Choroid plexus epithelial cell (primary cell): ENCODE data around the gene MEF2A.

Experiments used
- DNase-seq: peaks from one replicate; pipeline ENCODE4 v3.0.0-alpha.2; 2010; ENCODE audit warnings: low read depth
- H3K4me3 ChIP-seq: 2 replicates; pipeline ENCODE4 v1.5.1; 2011; ENCODE audit warnings: low read depth, mild to moderate bottlenecking, control low read depth, low read length, moderate library complexity
- TF ChIP-seq, protein P1 (sequence below): conservative IDR thresholded peaks from 2 replicates; pipeline ENCODE4 v1.5.1; 2011; ENCODE audit warnings: low read depth, mild to moderate bottlenecking, control low read depth, inconsistent platforms, low read length, moderate library complexity

Gene MEF2A

DNA sequence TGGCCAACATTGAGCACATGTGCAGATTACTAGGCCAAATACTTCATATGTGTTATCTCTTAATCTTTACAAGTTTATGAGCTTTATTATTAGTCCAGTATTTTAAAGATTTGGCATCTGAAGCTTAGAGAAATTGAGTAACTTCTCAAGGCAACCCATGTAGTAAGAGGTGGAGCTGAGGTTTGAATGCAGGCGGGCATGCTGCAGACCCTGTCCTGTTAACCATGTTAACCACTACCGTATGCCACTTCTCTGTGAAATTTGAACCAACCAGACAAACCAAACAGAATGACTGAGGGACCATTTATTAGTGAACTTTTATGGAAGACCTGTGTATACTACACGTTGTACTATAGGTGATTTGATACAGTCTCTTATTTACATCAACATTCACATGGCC lies 49.7 kb downstream of the MEF2A start:
- H3K4me3 ChIP-seq, result no peak overlapping the region
- no peak for DNase-seq
- TF ChIP-seq, protein P1, sequence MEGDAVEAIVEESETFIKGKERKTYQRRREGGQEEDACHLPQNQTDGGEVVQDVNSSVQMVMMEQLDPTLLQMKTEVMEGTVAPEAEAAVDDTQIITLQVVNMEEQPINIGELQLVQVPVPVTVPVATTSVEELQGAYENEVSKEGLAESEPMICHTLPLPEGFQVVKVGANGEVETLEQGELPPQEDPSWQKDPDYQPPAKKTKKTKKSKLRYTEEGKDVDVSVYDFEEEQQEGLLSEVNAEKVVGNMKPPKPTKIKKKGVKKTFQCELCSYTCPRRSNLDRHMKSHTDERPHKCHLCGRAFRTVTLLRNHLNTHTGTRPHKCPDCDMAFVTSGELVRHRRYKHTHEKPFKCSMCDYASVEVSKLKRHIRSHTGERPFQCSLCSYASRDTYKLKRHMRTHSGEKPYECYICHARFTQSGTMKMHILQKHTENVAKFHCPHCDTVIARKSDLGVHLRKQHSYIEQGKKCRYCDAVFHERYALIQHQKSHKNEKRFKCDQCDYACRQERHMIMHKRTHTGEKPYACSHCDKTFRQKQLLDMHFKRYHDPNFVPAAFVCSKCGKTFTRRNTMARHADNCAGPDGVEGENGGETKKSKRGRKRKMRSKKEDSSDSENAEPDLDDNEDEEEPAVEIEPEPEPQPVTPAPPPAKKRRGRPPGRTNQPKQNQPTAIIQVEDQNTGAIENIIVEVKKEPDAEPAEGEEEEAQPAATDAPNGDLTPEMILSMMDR, result no peak

- no peak overlapping the region for H3K4me3 ChIP-seq
- no peak for DNase-seq
- TF ChIP-seq, protein P1, result no peak
Measured at GRCh38 chr15:99616129-99616528, 50.3 kb downstream of the MEF2A start.

GRCh38 chr15:99616773-99617342 lies 51.1 kb downstream of the MEF2A start:
- H3K4me3 ChIP-seq, result no peak overlapping the region
- TF ChIP-seq, protein P1, result no peak
- DNase-seq, result no peak

- TF ChIP-seq, protein P1, result no peak
- peak; percentile 18 for DNase-seq
- H3K4me3 ChIP-seq, result no peak overlapping the region
Measured at GRCh38 chr15:99618941-99619411, 53.2 kb downstream of the MEF2A start.

GRCh38 chr15:99619712-99620111 lies 53.9 kb downstream of the MEF2A start:
- peak; percentile 63 for DNase-seq
- no peak overlapping the region for H3K4me3 ChIP-seq
- TF ChIP-seq, protein P1, result no peak

DNA sequence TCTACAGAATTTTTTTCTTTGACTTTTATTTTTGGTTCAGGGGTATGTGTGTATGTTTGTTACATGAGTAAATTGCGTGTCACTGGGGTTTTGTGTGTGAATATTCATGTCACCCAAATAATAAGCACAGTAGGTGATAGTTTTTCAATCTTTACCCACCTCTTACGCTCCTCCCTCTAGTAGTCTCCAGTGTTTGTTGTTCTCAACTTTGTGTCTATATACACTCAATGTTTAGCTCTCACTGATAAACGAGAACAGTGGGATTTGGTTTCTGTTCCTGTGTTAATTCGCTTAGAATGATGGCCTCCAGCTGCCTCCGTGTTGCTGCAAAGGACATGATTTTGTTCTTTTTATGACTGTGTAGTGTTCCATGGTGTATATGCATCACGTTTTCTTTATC lies 54.4 kb downstream of the MEF2A start:
- TF ChIP-seq, protein P1, result no peak
- no peak overlapping the region for H3K4me3 ChIP-seq
- no peak for DNase-seq

DNA sequence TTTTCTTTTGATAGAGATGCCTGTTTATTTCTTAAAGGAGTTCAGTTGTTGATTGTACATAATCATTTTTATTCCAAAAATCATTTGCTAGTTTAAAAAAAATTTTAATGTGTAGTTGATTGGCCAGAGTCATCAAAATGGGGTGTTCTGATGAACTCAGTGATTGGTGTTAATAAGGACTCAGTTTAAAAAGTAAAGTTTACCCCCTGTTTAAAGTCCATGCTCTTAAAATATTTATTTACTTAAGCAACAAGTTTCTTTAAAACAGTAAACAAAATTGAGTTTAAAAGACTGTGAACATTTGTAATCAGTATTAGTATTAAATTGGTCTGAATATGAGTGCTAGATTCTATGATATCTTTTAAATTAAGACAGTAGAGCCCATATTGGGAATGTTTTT lies 56.0 kb downstream of the MEF2A start:
- DNase-seq, result no peak
- H3K4me3 ChIP-seq, result no peak overlapping the region
- TF ChIP-seq, protein P1, result no peak
